Heart left ventricle (tissue), 16 donors: Measurements from ENCODE around the gene PCBP3. TPM values are rescaled to one million over a fixed set of nuclear protein-coding genes. Genes with fewer than 3 reads are reported as not detected.
A peak's percentile ranks its signal among the peaks of the same experiment; 100 is the strongest.

ENCODE experiments used
- ATAC-seq, 4 donors: fragments of 200-7000 bp; cut with Tn5 transposase; one replicate each; pipeline ENCODE4 v1.9.1; 2020 to 2022; ENCODE audit warnings: moderate library complexity in 4 of 4, mild to moderate bottlenecking in 3 of 4, moderate number of reproducible peaks in 1 of 4
- DNase-seq, 5 donors: peaks; one replicate each; pipeline ENCODE4 v3.0.0-alpha.2; 2020
- H3K27ac ChIP-seq, 12 donors: fragments of 200-600 bp; sonication (generic) in 4 of 12; one replicate each; pipeline versions ENCODE4 v1.5.0 to v1.8.0; 2016 to 2022; ENCODE audit warnings: mild to moderate bottlenecking in 2 of 12
- H3K27me3 ChIP-seq, 9 donors: fragments of 200-600 bp; sonication (generic) in 2 of 9; one replicate each; pipeline versions ENCODE4 v1.5.1 to v1.8.0; 2016 to 2022; ENCODE audit warnings: mild to moderate bottlenecking in 3 of 9
- H3K36me3 ChIP-seq, 9 donors: fragments of 200-600 bp; sonication (generic) in 2 of 9; one replicate each; pipeline versions ENCODE4 v1.5.0 to v1.8.0; 2018 to 2022; ENCODE audit warnings: mild to moderate bottlenecking in 2 of 9
- H3K4me1 ChIP-seq, 12 donors: fragments of 200-600 bp; sonication (generic) in 4 of 12; one replicate each; pipeline versions ENCODE4 v1.5.0 to v1.8.0; 2016 to 2022; ENCODE audit warnings: mild to moderate bottlenecking in 3 of 12
- H3K4me3 ChIP-seq, 12 donors: fragments of 200-600 bp; sonication (generic) in 4 of 12; one replicate each; pipeline versions ENCODE4 v1.5.0 to v1.8.0; 2017 to 2022; ENCODE audit warnings: mild to moderate bottlenecking in 9 of 12, moderate library complexity in 4 of 12
- H3K9me3 ChIP-seq, 12 donors: fragments of 200-600 bp; sonication (generic) in 4 of 12; one replicate each; pipeline versions ENCODE4 v1.5.0 to v1.8.0; 2016 to 2022; ENCODE audit warnings: mild to moderate bottlenecking in 1 of 12
- POLR2A ChIP-seq, 2 donors: fragments of 450-650 bp; IDR thresholded peaks; one replicate each; pipeline ENCODE4 v1.6.1; 2017; ENCODE audit warnings: antibody characterized with exemption in 2 of 2, mild to moderate bottlenecking in 2 of 2, moderate library complexity in 2 of 2
- WGBS, 4 donors: extraction: QIAGEN DNeasy Blood & Tissue Kit in 2 of 4; methylation state at CpG; one replicate each; pipeline versions ENCODE4 v1.1.5 to v1.1.7; 2013 to 2018; 5-methylcytosine and 5-hydroxymethylcytosine counted together
- intact Hi-C, 10 donors: fragments of 100-400 bp; cut with DNase I; formaldehyde crosslinking; loops; one replicate each; pipeline versions ENCODE4 v1.11.1 to v1.14.2; 2022
- polyA plus RNA-seq, 2 donors: library from polyadenylated mRNA; stranded (reverse); fragments of 200-250 nt; gene quantifications; one replicate each; pipeline ENCODE4 v1.2.3, GENCODE V29; 2013
- total RNA-seq, 9 donors: library from RNA; depleted of rRNA in 2 of 9; stranded (reverse); fragments of >200 nt in 2 of 9; fragmentation: NEBNext Ultra II Directional in 3 of 9; extraction: Animal tissue kit (Norgen Biotek cat#: 25700) in 3 of 9; gene quantifications; one replicate each; pipeline versions ENCODE4 v1.1.0 to v1.2.4, GENCODE V29; 2016 to 2023
- TF ChIP-seq, protein P1 (sequence below), 12 donors: fragments of 200-600 bp; sonication (generic) in 4 of 12; IDR thresholded peaks; one replicate each; pipeline versions ENCODE4 v1.5.0 to v1.8.0; 2018 to 2022; ENCODE audit warnings: antibody characterized with exemption in 12 of 12, mild to moderate bottlenecking in 5 of 12
- donor health status: ischemic (EF 13 %, LVEDD 7.1; RV severe dilation, severe dysfunction).
- donor health status: healthy with polysubstance abuse.
- donor health status: DM: no; HTN: yes; CAD: no.
- donor health status: DM: no; HTN: no; CAD: no.
- donor health status: ischemic (EF 25% LVEDD 6.9; RV normal size, moderate dysfunction).
- donor health status: ischemic (EF 25% LVEDD 5.7; RV mildly dilated, moderate dysfunction).
- donor health status: healthy.
- donor health status: DM: yes; HTN: yes; CAD: no.
- donor health status: ischemic (EF 35%, LVEDD 5.7; RV mildly dilated, moderate dysfunction).
- donor health status: nonischemic (EF 11% LVEDD 7.7; RV severe dilation, severe dysfunction).
- donor health status: DM: yes; HTN: yes; CAD: no.
- donor health status: PGD.
- donor health status: ischemic (EF 29% LVEDD 5.4; RV normal size, mild dysfunction).
- donor health status: nonischemic (EF 23%, LVEDD 6.1; RV moderate dilation, normal function).

PCBP3 gene
- total and polyA plus RNA-seq, 11 donors: 0.72 to 11.4 (median 2.5) TPM; not detected in 1

DNA sequence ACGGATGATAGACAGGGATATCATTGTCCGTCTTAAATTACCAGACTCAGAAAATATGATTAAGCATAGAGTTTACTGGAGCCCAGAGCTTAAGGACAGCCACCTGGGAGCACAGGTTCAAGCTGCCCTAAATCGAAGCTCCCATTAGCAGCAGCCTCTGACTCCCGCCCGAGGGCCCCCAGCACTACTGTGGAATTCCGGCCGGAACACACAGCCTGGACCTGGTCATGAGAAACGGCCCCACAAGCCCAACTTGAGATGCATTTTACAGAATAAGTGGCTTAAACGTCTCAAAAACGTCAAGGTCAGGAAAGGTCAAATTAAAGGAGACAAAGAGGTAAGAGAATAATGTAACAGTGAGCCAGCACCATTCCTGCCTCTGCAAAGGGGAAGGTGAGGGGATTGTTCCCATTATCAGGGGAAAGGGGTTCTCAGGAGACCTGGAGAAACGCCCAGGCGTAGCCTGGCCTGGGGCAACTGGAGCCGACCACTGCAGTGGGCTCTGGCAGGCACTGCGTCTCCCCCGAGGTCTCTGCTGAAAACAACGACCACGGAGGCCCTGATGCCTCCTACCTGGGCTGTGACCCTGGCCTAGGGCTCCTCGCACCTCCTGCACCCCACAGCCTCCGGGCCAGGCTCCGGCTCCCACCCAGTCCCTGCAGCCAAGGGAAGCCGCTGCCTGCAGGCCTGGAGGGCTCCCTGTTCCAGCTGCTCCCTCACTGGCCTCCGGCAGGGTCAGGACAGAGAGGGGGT is 326.6 kb downstream of the PCBP3 start:
- H3K9me3 ChIP-seq: no peaks in the 10 kb centered on the region
- no peak for TF ChIP-seq POLR2A (IDR thresholded peaks at IDR 0.05)
- TF ChIP-seq, protein P1, sequence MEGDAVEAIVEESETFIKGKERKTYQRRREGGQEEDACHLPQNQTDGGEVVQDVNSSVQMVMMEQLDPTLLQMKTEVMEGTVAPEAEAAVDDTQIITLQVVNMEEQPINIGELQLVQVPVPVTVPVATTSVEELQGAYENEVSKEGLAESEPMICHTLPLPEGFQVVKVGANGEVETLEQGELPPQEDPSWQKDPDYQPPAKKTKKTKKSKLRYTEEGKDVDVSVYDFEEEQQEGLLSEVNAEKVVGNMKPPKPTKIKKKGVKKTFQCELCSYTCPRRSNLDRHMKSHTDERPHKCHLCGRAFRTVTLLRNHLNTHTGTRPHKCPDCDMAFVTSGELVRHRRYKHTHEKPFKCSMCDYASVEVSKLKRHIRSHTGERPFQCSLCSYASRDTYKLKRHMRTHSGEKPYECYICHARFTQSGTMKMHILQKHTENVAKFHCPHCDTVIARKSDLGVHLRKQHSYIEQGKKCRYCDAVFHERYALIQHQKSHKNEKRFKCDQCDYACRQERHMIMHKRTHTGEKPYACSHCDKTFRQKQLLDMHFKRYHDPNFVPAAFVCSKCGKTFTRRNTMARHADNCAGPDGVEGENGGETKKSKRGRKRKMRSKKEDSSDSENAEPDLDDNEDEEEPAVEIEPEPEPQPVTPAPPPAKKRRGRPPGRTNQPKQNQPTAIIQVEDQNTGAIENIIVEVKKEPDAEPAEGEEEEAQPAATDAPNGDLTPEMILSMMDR (IDR thresholded peaks at IDR 0.05): no peak
- 65 to 76% (median 74%) methylated on average over 21 to 22 of the region's 22 CpGs for WGBS, 4 donors
- intact Hi-C loops: loop anchor here (5.0 to 10.0 kb wide), 10 partner anchors 77 to 355 kb away; partner anchors contain the start of genes LSS (in 6 of the 10), COL6A2 (in 5 of the 10), C21orf58 (in 2 of the 10) and PCNT (in 2 of the 10)
- H3K36me3 ChIP-seq: no peaks in the 10 kb centered on the region
- H3K4me3 ChIP-seq: no peak overlapping the region
- ATAC-seq: peak in 1 of 4 donors; percentile 0
- H3K27ac ChIP-seq: peak overlapping the region in 8 of 12 donors; percentile 92 to 99 (median 98)
- peaks cover 0 to 38% (median 0%) of the 10 kb centered on the region in 9 donors for H3K27me3 ChIP-seq
- peak in 1 of 5 donors; percentile 9 for DNase-seq
- H3K4me1 ChIP-seq: peaks cover 7 to 50% (median 42%) of the 10 kb centered on the region in 12 donors

DNA sequence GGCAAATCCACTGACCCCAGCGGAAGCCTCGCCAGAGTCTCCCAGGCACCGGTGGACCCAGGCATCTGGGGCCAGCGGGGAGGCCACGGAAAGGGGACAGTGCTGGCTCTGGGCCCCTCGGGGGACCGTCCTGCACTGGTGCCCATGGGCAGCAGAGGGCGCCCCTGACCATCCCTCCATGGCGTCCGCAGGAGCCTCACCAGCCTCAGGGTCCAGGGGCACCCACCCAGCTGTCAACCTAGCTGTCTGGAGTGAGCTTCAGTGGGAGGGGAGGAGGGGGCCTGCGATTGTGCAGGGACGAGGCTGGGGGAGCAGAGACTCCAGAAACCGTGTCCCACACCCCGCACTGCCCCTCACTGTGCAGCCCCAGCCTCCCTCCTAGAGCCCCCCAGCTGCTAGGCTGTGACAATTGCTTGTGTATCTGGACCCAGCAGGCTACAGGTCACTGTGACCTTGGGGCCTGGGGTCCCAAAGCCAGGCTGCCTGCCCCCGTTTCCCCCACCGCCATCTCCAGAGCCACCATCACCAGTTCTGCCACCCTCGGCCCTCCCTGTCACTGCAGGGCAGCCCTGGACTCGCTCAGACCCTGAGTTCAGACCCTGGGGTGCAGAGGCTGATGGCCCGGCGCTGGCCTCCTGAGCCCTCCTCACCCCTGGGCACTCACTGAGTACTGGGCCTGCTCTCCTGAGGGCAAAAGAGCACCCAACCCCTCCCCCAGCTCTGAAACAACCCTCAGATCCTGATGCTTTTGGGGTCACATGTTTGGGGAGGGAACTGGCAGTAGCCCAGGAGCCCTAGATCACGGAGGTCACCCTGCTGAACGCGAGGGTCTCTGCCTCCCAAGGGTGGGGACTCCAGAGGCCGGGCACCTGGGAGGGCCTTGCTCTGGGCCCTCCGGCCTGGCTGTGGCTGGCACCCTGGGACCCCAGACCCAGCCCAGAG is 327.4 kb downstream of the PCBP3 start:
- ATAC-seq: peak; percentile 39 to 55 (median 45)
- Histone ChIP-seq H3K4me1 (peaks cover 7 to 56% (median 46%) of the 10 kb centered on the region in 12 donors), H3K27ac (peak overlapping the region; percentile 90 to 99 (median 98)), H3K9me3 (no peaks in the 10 kb centered on the region), H3K27me3 (peaks cover 0 to 41% (median 0%) of the 10 kb centered on the region in 9 donors), H3K4me3 (no peak overlapping the region), H3K36me3 (no peaks in the 10 kb centered on the region)
- WGBS, 4 donors: 35 to 64% (median 38%) methylated on average over 10 to 25 of the region's 25 CpGs
- intact Hi-C loops: loop anchor here (5.0 to 10.0 kb wide), 10 partner anchors 76 to 354 kb away; partner anchors contain the start of genes LSS (in 6 of the 10), COL6A2 (in 5 of the 10), C21orf58 (in 2 of the 10) and PCNT (in 2 of the 10)
- peak in 4 of 5 donors; percentile 71 to 86 (median 76) for DNase-seq
- TF ChIP-seq POLR2A (IDR thresholded peaks at IDR 0.05): no peak
- TF ChIP-seq, protein P1 (IDR thresholded peaks at IDR 0.05): peak; percentile 87 to 98 (median 94)

DNA sequence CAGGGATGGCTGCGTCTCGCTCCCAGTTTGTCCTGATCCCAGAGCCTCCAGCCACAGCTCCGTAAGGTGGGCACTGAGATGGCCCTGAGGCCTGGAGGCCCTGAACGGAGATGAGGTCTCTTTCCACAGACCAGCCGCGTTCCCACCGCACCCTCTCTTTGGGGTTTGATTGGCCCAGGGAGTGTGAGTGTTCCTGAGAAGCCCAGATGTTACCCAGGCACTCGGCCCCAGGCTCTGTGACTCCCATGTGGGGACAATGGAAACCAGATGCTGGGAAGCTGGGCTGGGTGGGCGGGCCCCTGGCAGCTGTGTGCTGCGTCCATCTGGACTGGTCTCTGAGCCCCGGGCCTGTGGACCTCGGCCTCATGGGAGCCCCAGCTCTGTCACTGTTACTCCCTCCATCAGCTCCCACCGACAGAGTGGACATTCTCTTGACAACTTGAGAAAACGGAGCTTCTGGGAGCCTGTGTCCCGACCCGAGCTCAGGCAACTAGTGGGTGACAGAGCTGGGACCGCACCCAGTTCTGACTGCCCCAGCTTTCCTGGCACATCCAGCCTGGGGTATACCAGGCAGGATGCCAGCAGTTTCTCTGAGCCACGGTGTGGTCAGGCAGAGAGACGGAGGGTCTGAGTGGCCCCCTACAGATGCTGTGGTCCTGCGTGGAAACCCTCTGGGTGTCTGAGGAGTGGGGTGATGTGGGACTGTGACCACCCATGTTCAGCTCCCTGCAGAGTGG is 328.3 kb downstream of the PCBP3 start:
- intact Hi-C loops: loop anchor here (2.0 to 10.0 kb wide), 11 partner anchors 76 to 353 kb away; partner anchors contain the start of genes COL6A2 (in 8 of the 10), LSS (in 6 of the 10), C21orf58 (in 2 of the 10) and PCNT (in 2 of the 10)
- Histone ChIP-seq H3K27me3 (peaks cover 0 to 43% (median 0%) of the 10 kb centered on the region in 9 donors), H3K4me1 (peaks cover 7 to 64% (median 48%) of the 10 kb centered on the region in 12 donors), H3K4me3 (peak overlapping the region in 8 of 12 donors; percentile 53 to 69 (median 60)), H3K36me3 (no peaks in the 10 kb centered on the region), H3K27ac (peak overlapping the region; percentile 90 to 99 (median 98)), H3K9me3 (no peaks in the 10 kb centered on the region)
- DNase-seq (peak; percentile 73 to 91 (median 83)), ATAC-seq (peak; percentile 34 to 52 (median 42))
- 49 to 71% (median 62%) methylated on average over 9 to 20 of the region's 20 CpGs for WGBS, 4 donors
- TF ChIP-seq, protein P1 (IDR thresholded peaks at IDR 0.05): no peak
- TF ChIP-seq POLR2A (IDR thresholded peaks at IDR 0.05): no peak
